HG03442 (cell line): ENCODE results near the gene PRR11.
"Not testable (repeated sequence)": the region's sequence is repeated elsewhere in the genome, so short reads cannot be mapped to it uniquely, and the experiment has no call there.

Experiments
- ATAC-seq: cut with Tn5 transposase; IDR thresholded peaks from one replicate; pipeline ENCODE4 v1.9.1; 2021; ENCODE audit warnings: mild to moderate bottlenecking, moderate library complexity; ENCODE audit not compliant: unreplicated experiment

Gene PRR11

GRCh38 chr17:59202320-59202719, 46.8 kb downstream of the PRR11 start:
- no peak for ATAC-seq

- no peak for ATAC-seq
Measured at GRCh38 chr17:59219370-59219769, 63.8 kb downstream of the PRR11 start.

- ATAC-seq = no peak
Measured at GRCh38 chr17:59219992-59220327, 64.4 kb downstream of the PRR11 start.

- ATAC-seq = peak; percentile 95
Measured at GRCh38 chr17:59220328-59221158, 65.0 kb downstream of the PRR11 start, which contains the start of gene GDPD1. GDPD1 (plus strand) TSS chr17:59220511; CDS start chr17:59220610, 99 bp downstream.

GRCh38 chr17:59221159-59221847, 65.8 kb downstream of the PRR11 start:
- no peak for ATAC-seq

GRCh38 chr17:59223813-59224212, 68.3 kb downstream of the PRR11 start:
- ATAC-seq = no peak

GRCh38 chr17:59228588-59228987, 73.0 kb downstream of the PRR11 start:
- ATAC-seq = not testable (repeated sequence)

- ATAC-seq = no peak
Measured at GRCh38 chr17:59230764-59231163, 75.2 kb downstream of the PRR11 start.

GRCh38 chr17:59234631-59235030, 79.1 kb downstream of the PRR11 start:
- no peak for ATAC-seq

- no peak for ATAC-seq
Measured at GRCh38 chr17:59238906-59239305, 83.4 kb downstream of the PRR11 start.

GRCh38 chr17:59244081-59244480, 88.5 kb downstream of the PRR11 start:
- ATAC-seq = no peak
